Measurements from ENCODE around the gene AUTS2.

Gene AUTS2

GRCh38 chr7:69620063-69620462, 21.8 kb downstream of the AUTS2 start:
- no peaks in the 10 kb centered on the region for H3K27me3 ChIP-seq (ENCODE audit: insufficient read depth, low read length)
- H3K4me1 ChIP-seq (ENCODE audit: insufficient read depth, low read length) = peaks cover 44% of the 10 kb centered on the region
- H3K9me3 ChIP-seq (ENCODE audit: low read length) = no peaks in the 10 kb centered on the region
- no peak overlapping the region for H3K4me3 ChIP-seq (ENCODE audit: low read length)
- H2AFZ ChIP-seq (ENCODE audit: low read depth, low read length) = no peak overlapping the region
- no peaks in the 10 kb centered on the region for H3K36me3 ChIP-seq (ENCODE audit: insufficient read depth, low read length)

GRCh38 chr7:69620650-69621049, 22.4 kb downstream of the AUTS2 start:
- no peaks in the 10 kb centered on the region for H3K9me3 ChIP-seq (ENCODE audit: low read length)
- H3K4me1 ChIP-seq (ENCODE audit: insufficient read depth, low read length) = peaks cover 46% of the 10 kb centered on the region
- H3K4me3 ChIP-seq (ENCODE audit: low read length) = no peak overlapping the region
- no peaks in the 10 kb centered on the region for H3K27me3 ChIP-seq (ENCODE audit: insufficient read depth, low read length)
- no peaks in the 10 kb centered on the region for H3K36me3 ChIP-seq (ENCODE audit: insufficient read depth, low read length)
- no peak overlapping the region for H2AFZ ChIP-seq (ENCODE audit: low read depth, low read length)

DNA sequence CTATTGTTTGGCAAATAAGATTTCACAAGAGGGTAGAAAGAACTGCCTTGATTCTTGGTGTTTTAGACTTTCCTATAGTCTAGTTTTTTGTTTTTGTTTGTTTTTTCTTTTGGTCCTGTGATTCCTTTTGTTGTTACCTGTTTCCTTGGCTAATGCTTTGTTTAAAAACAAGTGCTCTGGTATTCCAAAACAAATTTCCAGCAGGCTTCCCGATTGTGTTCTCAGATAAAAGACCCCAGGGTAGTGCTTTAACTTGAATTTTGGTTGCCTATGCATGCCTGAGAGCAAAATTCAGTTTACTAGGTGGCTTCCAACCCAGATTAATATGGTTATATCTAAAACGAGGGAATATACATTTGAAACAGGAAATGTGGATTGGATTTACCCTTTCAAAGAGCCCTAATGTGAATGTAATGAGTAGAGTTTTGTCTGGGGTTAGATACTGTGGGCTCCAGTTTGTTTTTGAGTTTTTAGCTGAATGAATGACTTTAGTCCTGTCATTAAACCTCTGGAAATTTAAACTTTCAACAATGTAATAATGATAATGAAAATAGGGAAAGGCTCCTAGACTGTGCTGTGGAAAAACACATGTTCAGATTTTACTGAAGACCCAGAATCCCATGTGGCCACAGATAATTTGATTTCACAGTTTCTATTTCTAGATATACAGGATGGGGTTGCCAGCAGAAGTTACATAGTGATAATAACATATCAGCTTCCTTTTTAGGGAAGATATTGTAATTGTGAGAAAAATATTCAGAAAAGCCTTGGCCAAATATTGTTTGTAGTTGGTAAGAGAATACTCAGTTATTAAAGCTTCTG, 23.9 kb downstream of the AUTS2 start:
- Histone ChIP-seq H3K36me3 (ENCODE audit: insufficient read depth, low read length) (no peaks in the 10 kb centered on the region), H3K4me1 (ENCODE audit: insufficient read depth, low read length) (peaks cover 34% of the 10 kb centered on the region), H3K27me3 (ENCODE audit: insufficient read depth, low read length) (no peaks in the 10 kb centered on the region), H2AFZ (ENCODE audit: low read depth, low read length) (no peak overlapping the region), H3K4me3 (ENCODE audit: low read length) (no peak overlapping the region), H3K9me3 (ENCODE audit: low read length) (no peaks in the 10 kb centered on the region)

- H3K27me3 ChIP-seq (ENCODE audit: insufficient read depth, low read length) = no peaks in the 10 kb centered on the region
- H3K36me3 ChIP-seq (ENCODE audit: insufficient read depth, low read length) = no peaks in the 10 kb centered on the region
- no peaks in the 10 kb centered on the region for H3K9me3 ChIP-seq (ENCODE audit: low read length)
- no peak overlapping the region for H3K4me3 ChIP-seq (ENCODE audit: low read length)
- no peak overlapping the region for H2AFZ ChIP-seq (ENCODE audit: low read depth, low read length)
- peaks cover 32% of the 10 kb centered on the region for H3K4me1 ChIP-seq (ENCODE audit: insufficient read depth, low read length)
These were observed 24.7 kb downstream of the AUTS2 start for GRCh38 chr7:69622960-69623359.

DNA sequence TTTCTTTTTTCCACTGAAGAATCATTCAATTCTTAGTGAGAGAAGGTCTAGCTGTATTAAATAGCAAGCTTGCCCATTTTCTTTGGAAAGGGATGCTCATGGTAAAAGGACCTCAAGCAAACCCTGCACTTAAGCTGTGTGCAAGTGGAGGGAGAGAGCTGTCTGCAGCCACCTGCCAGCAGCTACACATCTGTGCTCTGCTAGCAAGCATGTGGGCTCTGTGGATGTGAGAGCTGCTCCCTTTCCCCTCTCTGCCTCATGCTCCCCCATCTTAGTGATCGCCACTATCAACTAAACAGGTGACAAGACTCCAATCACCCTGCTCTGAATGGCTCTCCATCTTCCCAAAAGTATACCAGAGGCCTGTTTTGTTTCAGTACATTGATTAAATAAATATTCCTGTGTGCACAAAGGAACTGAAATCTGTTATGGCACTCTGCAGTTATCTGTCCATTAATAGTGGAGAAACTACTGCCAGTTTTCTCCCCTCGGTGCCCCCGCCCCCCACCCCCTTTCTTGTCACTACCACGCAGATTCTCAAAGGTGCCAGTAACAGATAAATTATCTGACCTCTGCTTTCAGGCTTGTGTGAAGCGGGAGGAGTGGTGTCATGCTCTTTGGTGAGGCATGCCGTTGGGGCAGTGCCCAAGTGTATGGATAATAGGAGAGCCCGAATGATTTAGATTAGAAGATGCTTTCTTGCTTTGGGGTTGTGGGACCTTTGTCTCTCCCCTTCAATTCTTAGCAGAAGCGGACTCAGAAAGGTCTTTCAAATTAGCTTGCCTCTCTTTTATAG, 26.4 kb downstream of the AUTS2 start:
- H2AFZ ChIP-seq (ENCODE audit: low read depth, low read length) = no peak overlapping the region
- no peak overlapping the region for H3K4me3 ChIP-seq (ENCODE audit: low read length)
- peaks cover 28% of the 10 kb centered on the region for H3K4me1 ChIP-seq (ENCODE audit: insufficient read depth, low read length)
- H3K9me3 ChIP-seq (ENCODE audit: low read length) = no peaks in the 10 kb centered on the region
- H3K27me3 ChIP-seq (ENCODE audit: insufficient read depth, low read length) = no peaks in the 10 kb centered on the region
- H3K36me3 ChIP-seq (ENCODE audit: insufficient read depth, low read length) = no peaks in the 10 kb centered on the region

DNA sequence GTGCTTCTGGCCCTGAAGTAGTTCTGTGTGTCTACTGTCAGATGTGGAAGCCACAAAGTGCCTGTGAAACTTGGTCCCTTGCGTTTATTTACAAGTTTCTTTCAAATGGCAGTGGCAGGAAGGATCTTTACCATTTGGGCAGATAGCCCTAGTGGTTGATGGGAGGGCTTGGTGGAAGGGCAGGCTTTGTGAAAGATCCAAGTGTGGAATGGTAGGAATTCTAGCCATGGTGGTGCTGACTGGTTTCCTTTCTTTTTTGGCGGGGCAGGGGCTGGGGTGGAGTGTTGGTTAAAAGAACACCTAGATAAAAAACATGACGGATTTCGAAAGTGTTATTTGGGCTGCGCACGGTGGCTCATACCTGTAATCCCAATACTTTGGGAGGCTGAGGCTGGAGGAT, 27.0 kb downstream of the AUTS2 start:
- Histone ChIP-seq H3K36me3 (ENCODE audit: insufficient read depth, low read length) (no peaks in the 10 kb centered on the region), H3K27me3 (ENCODE audit: insufficient read depth, low read length) (no peaks in the 10 kb centered on the region)

DNA sequence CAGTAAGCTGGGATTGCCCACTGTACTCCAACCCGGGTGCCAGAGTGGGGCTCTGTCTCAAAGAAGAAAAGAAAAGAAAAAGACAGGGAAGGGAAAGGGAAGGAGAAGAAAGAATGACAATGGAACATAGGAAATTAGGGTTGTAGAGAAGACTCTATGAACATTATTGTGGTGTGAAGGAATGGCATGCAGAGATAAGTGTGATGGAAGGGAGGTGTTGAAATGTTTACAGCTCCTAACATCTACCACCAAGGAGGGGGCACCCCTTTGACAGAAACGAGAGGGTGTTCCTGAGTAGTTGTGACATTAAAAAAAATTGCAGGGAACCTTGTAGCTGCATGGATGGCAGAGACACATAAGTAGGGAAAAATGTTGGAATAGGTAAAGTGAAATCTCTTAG, 27.5 kb downstream of the AUTS2 start:
- Histone ChIP-seq H3K9me3 (ENCODE audit: low read length) (no peaks in the 10 kb centered on the region), H3K4me1 (ENCODE audit: insufficient read depth, low read length) (peaks cover 17% of the 10 kb centered on the region), H3K36me3 (ENCODE audit: insufficient read depth, low read length) (no peaks in the 10 kb centered on the region), H3K4me3 (ENCODE audit: low read length) (no peak overlapping the region), H2AFZ (ENCODE audit: low read depth, low read length) (no peak overlapping the region), H3K27me3 (ENCODE audit: insufficient read depth, low read length) (no peaks in the 10 kb centered on the region)

More for the DNA sequence above, 27.0 kb downstream of the AUTS2 start:
- Histone ChIP-seq H3K4me1 (ENCODE audit: insufficient read depth, low read length) (peaks cover 22% of the 10 kb centered on the region), H3K4me3 (ENCODE audit: low read length) (no peak overlapping the region), H2AFZ (ENCODE audit: low read depth, low read length) (no peak overlapping the region), H3K9me3 (ENCODE audit: low read length) (no peaks in the 10 kb centered on the region)

DNA sequence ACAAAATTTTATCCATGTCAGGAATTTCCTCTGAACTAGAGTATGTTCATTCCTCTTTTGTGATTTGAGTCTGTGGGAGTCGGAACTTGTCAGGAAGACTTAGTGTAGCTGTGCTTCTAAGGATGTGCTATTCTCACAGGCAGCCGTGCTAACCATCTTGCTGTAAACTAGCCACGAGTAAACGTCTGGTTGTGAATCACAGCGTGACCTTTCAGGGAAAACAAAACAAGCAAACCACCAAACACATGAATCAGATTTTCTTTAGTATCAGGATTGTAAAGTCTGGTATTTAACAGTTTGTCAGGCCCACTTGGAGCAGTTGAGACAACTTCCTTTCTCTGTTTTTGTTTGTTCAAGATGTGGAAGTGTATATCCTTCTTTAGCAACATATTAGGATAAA, 32.0 kb downstream of the AUTS2 start:
- H3K27me3 ChIP-seq (ENCODE audit: insufficient read depth, low read length) = no peaks in the 10 kb centered on the region
- no peak overlapping the region for H3K4me3 ChIP-seq (ENCODE audit: low read length)
- H3K36me3 ChIP-seq (ENCODE audit: insufficient read depth, low read length) = no peaks in the 10 kb centered on the region
- no peak overlapping the region for H2AFZ ChIP-seq (ENCODE audit: low read depth, low read length)
- no peaks in the 10 kb centered on the region for H3K4me1 ChIP-seq (ENCODE audit: insufficient read depth, low read length)
- H3K9me3 ChIP-seq (ENCODE audit: low read length) = no peaks in the 10 kb centered on the region

DNA sequence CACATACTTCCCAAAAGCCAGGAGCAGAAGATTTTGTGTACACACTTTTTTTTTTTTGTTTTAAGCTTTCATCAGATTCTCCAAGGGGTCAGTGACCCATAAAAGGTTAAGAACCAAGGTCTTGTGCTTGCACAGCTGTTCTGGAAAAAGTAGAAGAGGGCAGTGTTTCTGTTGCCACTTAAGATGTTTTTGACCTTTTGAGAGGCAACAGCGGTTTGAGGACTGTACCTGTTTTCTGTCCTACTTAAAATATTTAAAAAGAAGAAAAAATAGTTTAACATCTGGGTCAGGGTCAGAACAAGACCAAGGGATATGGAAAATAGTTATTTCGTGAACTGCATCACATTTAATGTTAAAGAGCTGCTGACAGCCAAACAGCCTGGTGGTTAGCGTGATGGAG, 32.9 kb downstream of the AUTS2 start:
- H3K9me3 ChIP-seq (ENCODE audit: low read length) = no peaks in the 10 kb centered on the region
- no peak overlapping the region for H2AFZ ChIP-seq (ENCODE audit: low read depth, low read length)
- no peaks in the 10 kb centered on the region for H3K27me3 ChIP-seq (ENCODE audit: insufficient read depth, low read length)
- no peaks in the 10 kb centered on the region for H3K4me1 ChIP-seq (ENCODE audit: insufficient read depth, low read length)
- no peaks in the 10 kb centered on the region for H3K36me3 ChIP-seq (ENCODE audit: insufficient read depth, low read length)
- no peak overlapping the region for H3K4me3 ChIP-seq (ENCODE audit: low read length)

GRCh38 chr7:69632280-69632679, 34.0 kb downstream of the AUTS2 start:
- Histone ChIP-seq H3K9me3 (ENCODE audit: low read length) (no peaks in the 10 kb centered on the region), H3K4me1 (ENCODE audit: insufficient read depth, low read length) (no peaks in the 10 kb centered on the region), H3K27me3 (ENCODE audit: insufficient read depth, low read length) (no peaks in the 10 kb centered on the region), H3K4me3 (ENCODE audit: low read length) (no peak overlapping the region), H2AFZ (ENCODE audit: low read depth, low read length) (no peak overlapping the region), H3K36me3 (ENCODE audit: insufficient read depth, low read length) (no peaks in the 10 kb centered on the region)

GRCh38 chr7:69633122-69633831, 35.0 kb downstream of the AUTS2 start:
- H3K27me3 ChIP-seq (ENCODE audit: insufficient read depth, low read length) = no peaks in the 10 kb centered on the region
- no peaks in the 10 kb centered on the region for H3K36me3 ChIP-seq (ENCODE audit: insufficient read depth, low read length)
- H2AFZ ChIP-seq (ENCODE audit: low read depth, low read length) = no peak overlapping the region
- H3K9me3 ChIP-seq (ENCODE audit: low read length) = no peaks in the 10 kb centered on the region
- H3K4me1 ChIP-seq (ENCODE audit: insufficient read depth, low read length) = no peaks in the 10 kb centered on the region
- H3K4me3 ChIP-seq (ENCODE audit: low read length) = no peak overlapping the region

- Histone ChIP-seq H3K4me3 (ENCODE audit: low read length) (no peak overlapping the region), H3K4me1 (ENCODE audit: insufficient read depth, low read length) (peaks cover 14% of the 10 kb centered on the region), H3K36me3 (ENCODE audit: insufficient read depth, low read length) (no peaks in the 10 kb centered on the region), H2AFZ (ENCODE audit: low read depth, low read length) (no peak overlapping the region), H3K9me3 (ENCODE audit: low read length) (no peaks in the 10 kb centered on the region), H3K27me3 (ENCODE audit: insufficient read depth, low read length) (no peaks in the 10 kb centered on the region)
These were observed 37.4 kb downstream of the AUTS2 start for GRCh38 chr7:69635555-69636185.

DNA sequence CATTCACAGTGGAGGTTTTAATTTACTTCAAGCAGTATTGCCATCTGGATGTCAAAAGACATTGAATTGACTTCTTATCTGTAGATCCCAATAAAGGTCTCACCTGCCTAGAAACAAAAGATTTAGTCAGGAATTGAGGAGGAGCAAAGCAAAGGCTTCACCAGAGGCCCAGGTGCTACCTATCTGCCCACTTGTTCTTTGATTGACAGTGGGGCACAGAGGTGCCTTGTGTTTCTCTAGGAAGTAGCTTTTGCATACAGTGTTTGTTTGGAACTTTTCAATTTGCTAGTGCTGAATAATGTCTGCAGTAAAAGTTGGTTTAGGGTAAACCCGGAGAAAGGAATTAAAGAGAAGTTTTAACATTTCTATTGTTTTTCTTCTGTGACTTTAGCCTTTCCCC, 40.4 kb downstream of the AUTS2 start:
- Histone ChIP-seq H3K27me3 (ENCODE audit: insufficient read depth, low read length) (no peaks in the 10 kb centered on the region), H3K9me3 (ENCODE audit: low read length) (no peaks in the 10 kb centered on the region), H3K4me3 (ENCODE audit: low read length) (no peak overlapping the region), H2AFZ (ENCODE audit: low read depth, low read length) (no peak overlapping the region), H3K4me1 (ENCODE audit: insufficient read depth, low read length) (peaks cover 31% of the 10 kb centered on the region), H3K36me3 (ENCODE audit: insufficient read depth, low read length) (no peaks in the 10 kb centered on the region)

Measured in neuron (in vitro differentiated cells).